HFFc6 (cell line): ENCODE data around the gene URGCP. TPM values are rescaled to one million over a fixed set of nuclear protein-coding genes. Genes with fewer than 3 reads are reported as not detected.

Experiments
- DNase-seq: peaks from one replicate; pipeline ENCODE4 v3.0.0-alpha.2; 2018
- H3K27ac Mint-ChIP-seq: 2 replicates; pipeline ENCODE4 v1.8.0; 2020; ENCODE audit warnings: mild to moderate bottlenecking, mixed read lengths
- H3K27me3 Mint-ChIP-seq: 2 replicates; pipeline ENCODE4 v1.8.0; 2021; ENCODE audit warnings: mild to moderate bottlenecking, moderate library complexity, mixed read lengths; ENCODE audit not compliant: insufficient read depth
- H3K36me3 Mint-ChIP-seq: 2 replicates; pipeline ENCODE4 v1.8.0; 2021; ENCODE audit warnings: low read depth, mixed read lengths
- H3K4me1 Mint-ChIP-seq: 2 replicates; pipeline ENCODE4 v1.8.0; 2020; ENCODE audit warnings: low read depth, mixed read lengths
- H3K4me3 Mint-ChIP-seq: 2 replicates; pipeline ENCODE4 v1.8.0; 2020; ENCODE audit warnings: mild to moderate bottlenecking, moderate library complexity, mixed read lengths
- H3K9me3 Mint-ChIP-seq: 2 replicates; pipeline ENCODE4 v1.8.0; 2020; ENCODE audit warnings: mild to moderate bottlenecking, mixed read lengths
- total RNA-seq, 6 experiments: library from RNA; stranded (reverse); fragmentation: NEBNext Ultra II Directional; extraction: Animal tissue kit (Norgen Biotek cat#: 25700); gene quantifications; 2 replicates in 1 of 6; 3 replicates in 5 of 6; pipeline ENCODE4 v1.2.3, GENCODE V29; 2021
- TF ChIP-seq, protein P1 (sequence below): fragments of 200-600 bp; sonication (generic); IDR thresholded peaks from 2 replicates; pipeline ENCODE4 v1.5.0; 2021; ENCODE audit warnings: antibody characterized with exemption, mild to moderate bottlenecking

URGCP gene
- total RNA-seq, 6 experiments from 2014 or later: 41.4 to 53.2 (median 43.2) TPM

DNA sequence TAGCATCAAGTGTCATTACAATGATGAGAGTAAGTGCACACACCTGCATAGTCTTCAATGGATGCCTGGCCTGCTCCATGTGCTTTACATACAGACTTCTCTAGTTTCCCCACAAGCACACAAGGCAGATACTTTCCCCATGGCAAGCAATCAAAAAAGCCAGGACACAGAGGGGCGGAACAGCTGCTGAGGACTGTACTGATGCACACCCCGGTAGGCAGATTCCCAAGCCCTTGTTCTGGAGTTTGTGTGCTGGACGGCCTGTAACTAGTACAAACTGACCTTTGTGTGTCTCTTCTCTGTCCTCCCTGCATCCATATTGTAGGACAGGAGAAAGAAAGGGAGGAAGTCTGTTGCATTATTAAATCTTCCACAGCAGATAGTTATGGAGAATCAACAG is 45.6 kb upstream of the URGCP start:
- Mint-ChIP-seq H3K4me1 (peaks cover 15% of the 10 kb centered on the region), H3K9me3 (no peaks in the 10 kb centered on the region), H3K27ac (no peak overlapping the region), H3K36me3 (peaks cover 8% of the 10 kb centered on the region), H3K27me3 (peaks cover 1% of the 10 kb centered on the region; the same call in 1 of the 2 replicates), H3K4me3 (no peak overlapping the region)
- TF ChIP-seq, protein P1, sequence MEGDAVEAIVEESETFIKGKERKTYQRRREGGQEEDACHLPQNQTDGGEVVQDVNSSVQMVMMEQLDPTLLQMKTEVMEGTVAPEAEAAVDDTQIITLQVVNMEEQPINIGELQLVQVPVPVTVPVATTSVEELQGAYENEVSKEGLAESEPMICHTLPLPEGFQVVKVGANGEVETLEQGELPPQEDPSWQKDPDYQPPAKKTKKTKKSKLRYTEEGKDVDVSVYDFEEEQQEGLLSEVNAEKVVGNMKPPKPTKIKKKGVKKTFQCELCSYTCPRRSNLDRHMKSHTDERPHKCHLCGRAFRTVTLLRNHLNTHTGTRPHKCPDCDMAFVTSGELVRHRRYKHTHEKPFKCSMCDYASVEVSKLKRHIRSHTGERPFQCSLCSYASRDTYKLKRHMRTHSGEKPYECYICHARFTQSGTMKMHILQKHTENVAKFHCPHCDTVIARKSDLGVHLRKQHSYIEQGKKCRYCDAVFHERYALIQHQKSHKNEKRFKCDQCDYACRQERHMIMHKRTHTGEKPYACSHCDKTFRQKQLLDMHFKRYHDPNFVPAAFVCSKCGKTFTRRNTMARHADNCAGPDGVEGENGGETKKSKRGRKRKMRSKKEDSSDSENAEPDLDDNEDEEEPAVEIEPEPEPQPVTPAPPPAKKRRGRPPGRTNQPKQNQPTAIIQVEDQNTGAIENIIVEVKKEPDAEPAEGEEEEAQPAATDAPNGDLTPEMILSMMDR: no peak
- DNase-seq: no peak

DNA sequence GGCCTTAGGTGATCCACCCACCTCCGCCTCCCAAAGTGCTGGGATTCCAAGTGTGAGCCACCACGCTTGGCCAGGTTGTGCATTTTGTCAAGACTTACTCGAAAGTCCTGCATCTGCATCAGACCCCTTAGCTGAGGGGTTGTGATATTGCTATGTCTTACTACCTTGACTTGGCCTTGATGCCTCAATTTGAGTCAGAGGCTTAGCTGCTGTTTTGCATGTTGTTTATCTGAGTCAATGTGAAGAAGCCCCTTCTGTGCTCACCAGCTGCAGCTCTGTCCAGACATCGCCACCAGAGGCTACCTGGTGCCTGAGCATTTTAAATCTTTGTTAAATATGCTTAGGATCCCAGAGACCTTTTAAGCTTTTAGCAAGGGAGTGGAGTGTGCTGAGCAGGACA is 37.9 kb upstream of the URGCP start:
- TF ChIP-seq, protein P1: no peak
- peaks cover 8% of the 10 kb centered on the region; the same call in 1 of the 2 replicates for H3K4me1 Mint-ChIP-seq
- no peak overlapping the region for H3K4me3 Mint-ChIP-seq
- no peak for DNase-seq
- no peaks in the 10 kb centered on the region for H3K27me3 Mint-ChIP-seq
- no peaks in the 10 kb centered on the region for H3K9me3 Mint-ChIP-seq
- H3K27ac Mint-ChIP-seq: no peak overlapping the region
- peaks cover 8% of the 10 kb centered on the region for H3K36me3 Mint-ChIP-seq

DNA sequence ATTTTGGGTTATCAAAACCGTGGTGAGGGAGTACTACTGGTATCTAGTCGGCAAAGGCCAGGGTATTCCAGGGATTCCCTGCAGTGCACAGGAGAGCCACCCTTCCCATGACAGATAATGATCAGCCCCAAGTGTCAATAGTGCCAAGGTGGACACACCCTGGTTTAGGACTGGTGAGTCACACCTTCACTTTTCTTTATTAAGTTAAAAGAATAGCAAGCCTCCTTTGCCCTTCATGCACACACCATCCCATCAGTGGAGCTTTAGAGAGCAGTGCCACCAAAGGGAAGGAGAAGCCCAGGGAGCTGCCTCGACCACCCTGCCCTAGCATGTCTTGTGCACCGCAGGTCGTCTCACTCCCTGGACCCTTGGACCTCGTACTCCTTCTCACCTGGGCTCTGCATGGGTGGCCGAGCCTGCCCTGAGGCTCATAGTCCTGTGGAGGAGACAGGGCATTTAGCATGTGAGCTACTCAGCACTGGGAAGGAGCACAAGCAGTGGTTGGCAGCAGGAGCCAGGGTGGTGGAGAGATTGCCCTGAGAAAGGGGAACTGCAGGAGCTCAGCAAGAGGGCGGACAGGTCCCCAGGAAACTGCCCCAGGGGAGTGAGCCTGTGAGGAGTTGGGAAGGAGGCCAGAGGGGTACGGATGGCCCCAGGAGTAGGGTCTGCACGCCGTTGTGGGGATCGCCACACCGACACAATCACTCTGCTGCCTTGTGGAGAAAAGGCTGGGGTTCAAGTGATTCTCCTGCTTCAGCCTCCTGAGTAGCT is 37.2 kb upstream of the URGCP start:
- DNase-seq: no peak
- Mint-ChIP-seq H3K4me3 (no peak overlapping the region), H3K4me1 (peaks cover 8% of the 10 kb centered on the region; the same call in 1 of the 2 replicates), H3K9me3 (no peaks in the 10 kb centered on the region), H3K27ac (no peak overlapping the region), H3K27me3 (no peaks in the 10 kb centered on the region), H3K36me3 (peaks cover 8% of the 10 kb centered on the region)
- TF ChIP-seq, protein P1: no peak

DNA sequence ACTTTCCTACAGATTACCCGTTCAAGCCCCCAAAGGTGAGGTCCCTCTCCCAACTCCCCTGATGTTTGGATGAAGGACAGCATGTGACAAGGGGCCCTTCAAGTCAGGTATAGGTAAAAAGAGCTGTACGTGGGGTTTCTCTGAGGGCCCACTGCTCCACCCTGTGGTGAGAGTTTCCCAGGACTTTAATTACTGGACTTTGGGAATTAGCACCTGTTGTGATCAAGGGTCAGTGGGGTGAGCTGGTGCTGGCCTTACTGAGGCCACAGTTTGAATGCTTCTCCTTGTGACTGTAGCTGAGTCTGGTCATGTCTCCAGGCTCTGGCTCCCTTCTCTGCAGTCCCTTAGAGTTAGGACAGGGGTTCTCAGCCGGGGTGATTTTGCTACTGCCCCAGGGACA is 36.6 kb upstream of the URGCP start:
- H3K27ac Mint-ChIP-seq: no peak overlapping the region
- H3K4me1 Mint-ChIP-seq: peaks cover 5% of the 10 kb centered on the region; the same call in 1 of the 2 replicates
- DNase-seq: no peak
- TF ChIP-seq, protein P1: peak; percentile 48
- no peaks in the 10 kb centered on the region for H3K27me3 Mint-ChIP-seq
- no peaks in the 10 kb centered on the region for H3K9me3 Mint-ChIP-seq
- H3K36me3 Mint-ChIP-seq: peaks cover 6% of the 10 kb centered on the region
- H3K4me3 Mint-ChIP-seq: no peak overlapping the region

GRCh38 chr7:43942250-43942649 is 35.9 kb upstream of the URGCP start:
- DNase-seq: no peak
- H3K27me3 Mint-ChIP-seq: no peaks in the 10 kb centered on the region
- H3K4me1 Mint-ChIP-seq: no peaks in the 10 kb centered on the region
- H3K36me3 Mint-ChIP-seq: no peaks in the 10 kb centered on the region
- no peak overlapping the region for H3K27ac Mint-ChIP-seq
- no peak overlapping the region for H3K4me3 Mint-ChIP-seq
- H3K9me3 Mint-ChIP-seq: no peaks in the 10 kb centered on the region
- TF ChIP-seq, protein P1: no peak
